ENCODE results near the gene MRGPRF. TPM values are rescaled to one million over a fixed set of nuclear protein-coding genes. Genes with fewer than 3 reads are reported as not detected.

MRGPRF gene
- total RNA-seq, 2 experiments from 2014 or later, result not detected

- POLR2A ChIA-PET, result no interaction called here
These were observed 11.5 kb upstream of the MRGPRF start for GRCh38 chr11:69024509-69024908.

GRCh38 chr11:69022260-69022659 lies 9.2 kb upstream of the MRGPRF start:
- no peak overlapping the region for H3K27ac ChIP-seq (ENCODE audit: low read depth, low read length, poor library complexity, severe bottlenecking)
- no peaks in the 10 kb centered on the region for H3K36me3 ChIP-seq (ENCODE audit: insufficient read depth, low read length)
- TF ChIP-seq EZH2phosphoT487 (IDR thresholded peaks at IDR 0.05; ENCODE audit: borderline replicate concordance, low read depth, low read length) (no peak), CTCF (conservative IDR thresholded peaks at IDR 0.05; ENCODE audit: low read length) (no peak)
- CTCF ChIA-PET (ENCODE audit: unreplicated experiment), result no interaction called here
- BruUV-seq (replicated peaks), result no TSS peak
- H2AFZ ChIP-seq (ENCODE audit: low read length), result no peak overlapping the region
- H3K4me3 ChIP-seq (ENCODE audit: low read depth, low read length, poor library complexity, severe bottlenecking), result no peak overlapping the region
- no peaks in the 10 kb centered on the region for H3K9me2 ChIP-seq (ENCODE audit: insufficient read depth, low read length)
- H3K4me2 ChIP-seq (ENCODE audit: low read length), result no peak overlapping the region
- no peaks in the 10 kb centered on the region for H3K4me1 ChIP-seq (ENCODE audit: insufficient read depth, low read length, poor library complexity, severe bottlenecking)
- intact Hi-C loops (cut with micrococcal nuclease; ENCODE audit: unreplicated experiment), result no loop called here
- no peaks in the 10 kb centered on the region for H3K79me2 ChIP-seq (ENCODE audit: insufficient read depth, low read depth, low read length)
- H3K9me3 ChIP-seq (ENCODE audit: low read length), result no peaks in the 10 kb centered on the region
- DNase-seq (ENCODE audit: low spot score), result no peak
- no peaks in the 10 kb centered on the region for H4K20me1 ChIP-seq (ENCODE audit: insufficient read depth, low read length)
- POLR2A ChIA-PET, result no interaction called here

More at GRCh38 chr11:69024509-69024908, 11.5 kb upstream of the MRGPRF start:
- CTCF ChIA-PET (ENCODE audit: unreplicated experiment), result no interaction called here
- Histone ChIP-seq H3K79me2 (ENCODE audit: insufficient read depth, low read depth, low read length) (no peaks in the 10 kb centered on the region), H3K9me2 (ENCODE audit: insufficient read depth, low read length) (no peaks in the 10 kb centered on the region), H3K4me1 (ENCODE audit: insufficient read depth, low read length, poor library complexity, severe bottlenecking) (no peaks in the 10 kb centered on the region), H2AFZ (ENCODE audit: low read length) (no peak overlapping the region), H3K4me2 (ENCODE audit: low read length) (no peak overlapping the region), H3K27ac (ENCODE audit: low read depth, low read length, poor library complexity, severe bottlenecking) (no peak overlapping the region), H4K20me1 (ENCODE audit: insufficient read depth, low read length) (no peaks in the 10 kb centered on the region), H3K4me3 (ENCODE audit: low read depth, low read length, poor library complexity, severe bottlenecking) (no peak overlapping the region), H3K9me3 (ENCODE audit: low read length) (no peaks in the 10 kb centered on the region), H3K36me3 (ENCODE audit: insufficient read depth, low read length) (no peaks in the 10 kb centered on the region)
- no peak for DNase-seq (ENCODE audit: low spot score)
- intact Hi-C loops (cut with micrococcal nuclease; ENCODE audit: unreplicated experiment), result no loop called here
- TF ChIP-seq EZH2phosphoT487 (IDR thresholded peaks at IDR 0.05; ENCODE audit: borderline replicate concordance, low read depth, low read length) (no peak), CTCF (conservative IDR thresholded peaks at IDR 0.05; ENCODE audit: low read length) (no peak)
- no TSS peak for BruUV-seq (replicated peaks)

- Histone ChIP-seq H3K4me3 (ENCODE audit: low read depth, low read length, poor library complexity, severe bottlenecking) (no peak overlapping the region), H3K9me3 (ENCODE audit: low read length) (no peaks in the 10 kb centered on the region), H3K4me2 (ENCODE audit: low read length) (no peak overlapping the region), H3K9me2 (ENCODE audit: insufficient read depth, low read length) (no peaks in the 10 kb centered on the region), H3K27ac (ENCODE audit: low read depth, low read length, poor library complexity, severe bottlenecking) (no peak overlapping the region), H3K36me3 (ENCODE audit: insufficient read depth, low read length) (no peaks in the 10 kb centered on the region), H3K79me2 (ENCODE audit: insufficient read depth, low read depth, low read length) (no peaks in the 10 kb centered on the region), H2AFZ (ENCODE audit: low read length) (no peak overlapping the region), H3K4me1 (ENCODE audit: insufficient read depth, low read length, poor library complexity, severe bottlenecking) (no peaks in the 10 kb centered on the region), H4K20me1 (ENCODE audit: insufficient read depth, low read length) (no peaks in the 10 kb centered on the region)
- intact Hi-C loops (cut with micrococcal nuclease; ENCODE audit: unreplicated experiment), result no loop called here
- TF ChIP-seq EZH2phosphoT487 (IDR thresholded peaks at IDR 0.05; ENCODE audit: borderline replicate concordance, low read depth, low read length) (no peak), CTCF (conservative IDR thresholded peaks at IDR 0.05; ENCODE audit: low read length) (no peak)
- BruUV-seq (replicated peaks), result no TSS peak
- DNase-seq (ENCODE audit: low spot score), result no peak
- CTCF ChIA-PET (ENCODE audit: unreplicated experiment), result no interaction called here
- POLR2A ChIA-PET, result no interaction called here
These were observed 5.9 kb upstream of the MRGPRF start for GRCh38 chr11:69018924-69019323.
